HEK293 (cell line): ENCODE data around the gene TUBB8.

ENCODE experiments used
- CTCF ChIA-PET: fragments of 350-600 bp; formaldehyde crosslinking; extraction: SDS; loops from one replicate; lab custom pipeline; 2021; ENCODE audit warnings: antibody characterized with exemption; lab: Yijun Ruan, JAX
- POLR2A ChIA-PET: fragments of 300-600 bp; formaldehyde crosslinking; extraction: SDS; loops from one replicate; lab custom pipeline; 2020; ENCODE audit warnings: antibody characterized with exemption, inconsistent platforms; lab: Yijun Ruan, JAX
- H3K27ac ChIP-seq: fragments of 200-500 bp; sonication (Bioruptor generic); 2 replicates; pipeline ENCODE4 v1.5.1; 2014; ENCODE audit warnings: low read depth, low read length, control low read depth, inconsistent platforms; ENCODE audit errors: extremely low read depth
- H3K36me3 ChIP-seq, 2 experiments: fragments of 200-500 bp in 1 of 2; sonication (Bioruptor generic) in 1 of 2; 1 replicate in 1 of 2; 2 replicates in 1 of 2; pipeline ENCODE4 v1.5.1; 2014 to 2017; ENCODE audit warnings: inconsistent platforms in 2 of 2, low read length in 2 of 2; ENCODE audit not compliant: control insufficient read depth in 2 of 2, insufficient read depth in 1 of 2
- H3K4me1 ChIP-seq: fragments of 200-500 bp; sonication (Bioruptor generic); 2 replicates; pipeline ENCODE4 v1.5.1; 2014; ENCODE audit warnings: mild to moderate bottlenecking, low read length, inconsistent platforms; ENCODE audit not compliant: control insufficient read depth, insufficient read depth
- H3K4me3 ChIP-seq: 2 replicates; pipeline ENCODE4 v1.5.1; 2011; ENCODE audit warnings: low read depth, mild to moderate bottlenecking, control low read depth, low read length, moderate library complexity
- H3K9me3 ChIP-seq: fragments of 200-500 bp; sonication (Bioruptor generic); 2 replicates; pipeline ENCODE4 v1.5.1; 2014; ENCODE audit warnings: low read depth, low read length, inconsistent platforms; ENCODE audit not compliant: control insufficient read depth, insufficient read depth
- CTCF ChIP-seq: fragments of 450-650 bp; formaldehyde crosslinking; IDR thresholded peaks from 2 replicates; pipeline ENCODE4 v1.5.1; 2016; ENCODE audit warnings: missing biosample characterization, missing genetic modification characterization
- EGR2 ChIP-seq: fragments of 450-650 bp; formaldehyde crosslinking; IDR thresholded peaks from 2 replicates; pipeline ENCODE4 v1.5.1; 2016; ENCODE audit warnings: low read depth, missing biosample characterization, missing genetic modification characterization
- PRDM10 ChIP-seq: fragments of 450-650 bp; formaldehyde crosslinking; IDR thresholded peaks from 2 replicates; pipeline ENCODE4 v1.5.1; 2016; ENCODE audit warnings: missing biosample characterization, missing genetic modification characterization
- ZNF560 ChIP-seq: fragments of 450-650 bp; formaldehyde crosslinking; IDR thresholded peaks from 2 replicates; pipeline ENCODE4 v1.5.1; 2017; ENCODE audit warnings: missing biosample characterization, missing genetic modification characterization, borderline replicate concordance
- ZNF585B ChIP-seq: fragments of 450-650 bp; formaldehyde crosslinking; IDR thresholded peaks from 2 replicates; pipeline ENCODE4 v1.5.1; 2016; ENCODE audit warnings: missing biosample characterization, missing genetic modification characterization
- ZNF596 ChIP-seq: fragments of 450-650 bp; IDR thresholded peaks from 2 replicates; pipeline ENCODE4 v1.5.0; 2018; ENCODE audit warnings: missing biosample characterization, mild to moderate bottlenecking, missing genetic modification characterization, moderate library complexity
- ZNF792 ChIP-seq: fragments of 450-650 bp; formaldehyde crosslinking; IDR thresholded peaks from 2 replicates; pipeline ENCODE4 v1.5.1; 2016; ENCODE audit warnings: missing biosample characterization, missing genetic modification characterization
- ZSCAN30 ChIP-seq: fragments of 450-650 bp; IDR thresholded peaks from 2 replicates; pipeline ENCODE4 v1.5.1; 2018; ENCODE audit warnings: missing biosample characterization, mild to moderate bottlenecking, missing genetic modification characterization, moderate library complexity
- TF ChIP-seq, protein P1 (sequence below): fragments of 450-650 bp; formaldehyde crosslinking; IDR thresholded peaks from 2 replicates; pipeline ENCODE4 v1.5.1; 2017; ENCODE audit warnings: missing biosample characterization, missing genetic modification characterization
- TF ChIP-seq, protein P2 (sequence below): fragments of 450-650 bp; formaldehyde crosslinking; IDR thresholded peaks from 2 replicates; pipeline ENCODE4 v1.5.1; 2016; ENCODE audit warnings: missing biosample characterization, missing genetic modification characterization

The TUBB8 gene

GRCh38 chr10:89248-89647 is 40.2 kb upstream of the TUBB8 start:
- POLR2A ChIA-PET: no interaction called here
- no peak for TF ChIP-seq ZNF560 (tag by site-specific recombination)
- TF ChIP-seq, protein P1, sequence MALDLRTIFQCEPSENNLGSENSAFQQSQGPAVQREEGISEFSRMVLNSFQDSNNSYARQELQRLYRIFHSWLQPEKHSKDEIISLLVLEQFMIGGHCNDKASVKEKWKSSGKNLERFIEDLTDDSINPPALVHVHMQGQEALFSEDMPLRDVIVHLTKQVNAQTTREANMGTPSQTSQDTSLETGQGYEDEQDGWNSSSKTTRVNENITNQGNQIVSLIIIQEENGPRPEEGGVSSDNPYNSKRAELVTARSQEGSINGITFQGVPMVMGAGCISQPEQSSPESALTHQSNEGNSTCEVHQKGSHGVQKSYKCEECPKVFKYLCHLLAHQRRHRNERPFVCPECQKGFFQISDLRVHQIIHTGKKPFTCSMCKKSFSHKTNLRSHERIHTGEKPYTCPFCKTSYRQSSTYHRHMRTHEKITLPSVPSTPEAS: peak; percentile 61
- CTCF ChIA-PET: interaction anchor here (0.7 to 0.9 kb wide), 3 partner anchors 11 to 68 kb away, joined by 3 read pairs; no protein-coding TSS in a partner anchor

DNA sequence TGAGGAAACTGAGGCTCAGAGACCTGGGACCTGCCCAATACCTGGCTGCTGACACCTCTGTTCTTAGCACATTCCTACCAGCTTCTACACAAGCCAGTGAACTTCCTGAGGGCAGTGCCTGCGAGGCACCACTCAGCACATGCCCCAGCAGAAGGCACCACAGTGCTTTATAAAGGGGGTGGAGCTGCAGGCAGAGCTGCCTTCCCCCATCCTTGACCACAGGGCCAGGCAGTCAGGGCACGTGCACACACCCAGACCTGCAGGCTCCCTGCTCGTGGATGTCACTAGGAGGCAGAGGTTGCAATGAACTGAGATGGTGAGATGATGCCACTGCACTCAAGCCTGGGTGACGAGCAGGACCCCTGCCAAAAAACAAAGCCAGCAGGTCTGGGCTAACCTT is 39.2 kb upstream of the TUBB8 start:
- H3K4me1 ChIP-seq: no peaks in the 10 kb centered on the region
- POLR2A ChIA-PET: no interaction called here
- CTCF ChIA-PET: no interaction called here
- H3K36me3 ChIP-seq: no peaks in the 10 kb centered on the region
- H3K9me3 ChIP-seq: no peaks in the 10 kb centered on the region
- TF ChIP-seq CTCF (tag by site-specific recombination) (peak; percentile 9; the same call in 1 of the 2 replicates), PRDM10 (peak; percentile 55; the same call in 1 of the 2 replicates), ZNF596 (no peak), ZNF792 (no peak)
- no peak overlapping the region for H3K27ac ChIP-seq
- H3K4me3 ChIP-seq: no peak overlapping the region

More at GRCh38 chr10:89248-89647, 40.2 kb upstream of the TUBB8 start:
- H3K4me1 ChIP-seq: no peaks in the 10 kb centered on the region
- no peaks in the 10 kb centered on the region for H3K36me3 ChIP-seq
- no peak overlapping the region for H3K27ac ChIP-seq
- no peak overlapping the region for H3K4me3 ChIP-seq
- no peaks in the 10 kb centered on the region for H3K9me3 ChIP-seq

DNA sequence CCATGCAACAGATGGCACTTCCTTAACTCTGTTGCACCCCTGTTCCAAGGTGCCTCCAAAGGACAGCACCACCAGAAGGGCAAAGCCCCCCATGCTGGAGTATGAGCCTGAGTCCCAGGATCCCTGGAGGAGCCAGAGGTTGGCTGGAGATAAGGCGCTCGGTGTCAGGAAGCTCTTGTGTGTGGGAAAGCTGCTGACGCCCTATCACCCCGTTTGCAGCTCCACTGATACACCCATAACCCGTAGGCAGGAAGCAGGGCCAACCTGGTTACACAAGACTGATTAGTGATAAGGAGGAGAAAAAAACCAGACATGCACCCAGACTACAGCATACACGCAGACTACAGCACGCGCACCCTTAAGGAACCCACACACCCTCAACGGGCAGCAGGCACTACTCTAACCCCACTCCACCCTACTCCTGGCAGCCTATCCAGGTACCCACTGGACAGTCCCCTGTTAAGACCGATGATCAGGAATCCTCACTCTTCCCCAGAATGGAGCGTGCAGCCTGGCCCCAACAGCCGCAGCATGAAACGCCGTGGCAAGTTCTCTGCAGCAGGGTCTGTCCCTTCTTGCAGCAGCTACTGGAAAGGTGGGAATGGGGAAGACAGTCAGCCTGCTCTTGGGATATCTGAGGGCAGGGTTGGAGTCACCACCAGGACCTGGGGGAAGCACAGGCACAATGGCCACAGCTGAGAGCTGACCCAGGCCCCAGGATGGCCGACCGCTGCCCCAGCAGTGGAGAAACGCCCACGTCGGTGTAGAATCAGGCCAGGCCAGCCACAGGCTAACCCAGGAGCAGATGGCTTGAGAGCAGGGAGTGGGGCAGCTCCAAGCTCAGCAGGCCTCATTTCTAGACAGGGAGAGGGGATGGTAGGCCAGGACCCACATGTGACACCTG is 38.3 kb upstream of the TUBB8 start:
- POLR2A ChIA-PET: no interaction called here
- CTCF ChIA-PET: no interaction called here
- TF ChIP-seq ZNF585B (tag by site-specific recombination) (no peak), ZSCAN30 (tag by site-specific recombination) (no peak), EGR2 (tag by site-specific recombination) (no peak)
- TF ChIP-seq, protein P2, sequence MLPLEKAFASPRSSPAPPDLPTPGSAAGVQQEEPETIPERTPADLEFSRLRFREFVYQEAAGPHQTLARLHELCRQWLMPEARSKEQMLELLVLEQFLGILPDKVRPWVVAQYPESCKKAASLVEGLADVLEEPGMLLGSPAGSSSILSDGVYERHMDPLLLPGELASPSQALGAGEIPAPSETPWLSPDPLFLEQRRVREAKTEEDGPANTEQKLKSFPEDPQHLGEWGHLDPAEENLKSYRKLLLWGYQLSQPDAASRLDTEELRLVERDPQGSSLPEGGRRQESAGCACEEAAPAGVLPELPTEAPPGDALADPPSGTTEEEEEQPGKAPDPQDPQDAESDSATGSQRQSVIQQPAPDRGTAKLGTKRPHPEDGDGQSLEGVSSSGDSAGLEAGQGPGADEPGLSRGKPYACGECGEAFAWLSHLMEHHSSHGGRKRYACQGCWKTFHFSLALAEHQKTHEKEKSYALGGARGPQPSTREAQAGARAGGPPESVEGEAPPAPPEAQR (tag by site-specific recombination): no peak
- no peak overlapping the region for H3K4me3 ChIP-seq
- H3K9me3 ChIP-seq: no peaks in the 10 kb centered on the region
- H3K36me3 ChIP-seq: no peaks in the 10 kb centered on the region
- no peaks in the 10 kb centered on the region for H3K4me1 ChIP-seq
- H3K27ac ChIP-seq: no peak overlapping the region
